T1000 (cell line): Measurements from ENCODE around the gene BICC1.

ENCODE experiments used
- DNase-seq: peaks from one replicate; lab custom pipeline; 2025; ENCODE audit warnings: mixed read lengths; lab: John Stamatoyannopoulos, UW

The BICC1 gene

GRCh38 chr10:58599927-58600553 lies 87.4 kb downstream of the BICC1 start:
- DNase-seq = no peak

GRCh38 chr10:58608351-58608750 lies 95.7 kb downstream of the BICC1 start:
- DNase-seq = no peak

GRCh38 chr10:58608826-58609531 lies 96.3 kb downstream of the BICC1 start:
- DNase-seq = no peak

GRCh38 chr10:58609532-58610150 lies 97.0 kb downstream of the BICC1 start:
- DNase-seq = no peak

GRCh38 chr10:58615237-58615935 lies 102.7 kb downstream of the BICC1 start:
- no peak for DNase-seq

GRCh38 chr10:58618158-58618676 lies 105.5 kb downstream of the BICC1 start:
- no peak for DNase-seq

- no peak for DNase-seq
These were observed 108.9 kb downstream of the BICC1 start for GRCh38 chr10:58621379-58622077.

- no peak for DNase-seq
These were observed 109.6 kb downstream of the BICC1 start for GRCh38 chr10:58622246-58622645.

GRCh38 chr10:58625070-58625469 lies 112.4 kb downstream of the BICC1 start:
- no peak for DNase-seq

- DNase-seq = no peak
These were observed 114.7 kb downstream of the BICC1 start for GRCh38 chr10:58627392-58627791.

GRCh38 chr10:58631715-58632114 lies 119.0 kb downstream of the BICC1 start:
- no peak for DNase-seq

- DNase-seq = no peak
These were observed 119.5 kb downstream of the BICC1 start for GRCh38 chr10:58632216-58632615.

- DNase-seq = no peak
These were observed 124.7 kb downstream of the BICC1 start for GRCh38 chr10:58637352-58637751.

GRCh38 chr10:58638388-58638787 lies 125.7 kb downstream of the BICC1 start:
- no peak for DNase-seq

- peak; percentile 73 for DNase-seq
These were observed 128.4 kb downstream of the BICC1 start for GRCh38 chr10:58641095-58641531.

- no peak for DNase-seq
These were observed 129.0 kb downstream of the BICC1 start for GRCh38 chr10:58641708-58642107.

- no peak for DNase-seq
These were observed 129.6 kb downstream of the BICC1 start for GRCh38 chr10:58642283-58642682.

GRCh38 chr10:58642916-58643428 lies 130.3 kb downstream of the BICC1 start:
- DNase-seq = no peak

- DNase-seq = no peak
These were observed 131.6 kb downstream of the BICC1 start for GRCh38 chr10:58644311-58644710.

- no peak for DNase-seq
These were observed 132.9 kb downstream of the BICC1 start for GRCh38 chr10:58645416-58646146.
